Thoracic aorta (tissue), 2 donors: Measurements from ENCODE around the gene RNF150. TPM values are rescaled to one million over a fixed set of nuclear protein-coding genes. Genes with fewer than 3 reads are reported as not detected.

ENCODE experiments used
- ATAC-seq: fragments of 150-250 bp; one replicate; pipeline ENCODE4 v1.8.0; 2017; ENCODE audit warnings: low read depth; ENCODE audit not compliant: insufficient number of reproducible peaks, low FRiP score
- DNase-seq: peaks from one replicate; pipeline ENCODE4 v3.0.0-alpha.2; 2020; ENCODE audit warnings: low spot score
- H3K27ac ChIP-seq, 2 donors: fragments of 200-600 bp; sonication (generic); 1 replicate in 1 of 2; 2 replicates in 1 of 2; pipeline ENCODE4 v1.5.1; 2016; ENCODE audit warnings: mild to moderate bottlenecking in 2 of 2, moderate library complexity in 2 of 2
- H3K27me3 ChIP-seq: fragments of 200-600 bp; sonication (generic); replicated peaks from 2 replicates; pipeline ENCODE4 v1.6.0; 2016; ENCODE audit warnings: mild to moderate bottlenecking; ENCODE audit not compliant: insufficient read depth
- H3K36me3 ChIP-seq: fragments of 200-600 bp; sonication (generic); one replicate; pipeline ENCODE4 v1.5.1; 2016
- H3K4me1 ChIP-seq, 2 donors: fragments of 200-600 bp; sonication (generic); 1 replicate in 1 of 2; 2 replicates in 1 of 2; pipeline versions ENCODE4 v1.5.1 to v1.6.0; 2016; ENCODE audit warnings: low read depth in 2 of 2, mild to moderate bottlenecking in 1 of 2; ENCODE audit not compliant: control insufficient read depth in 1 of 2
- H3K4me3 ChIP-seq: fragments of 200-600 bp; sonication (generic); 2 replicates; pipeline ENCODE4 v1.5.1; 2016; ENCODE audit warnings: mild to moderate bottlenecking
- H3K9me3 ChIP-seq: fragments of 200-600 bp; sonication (generic); 2 replicates; pipeline ENCODE4 v1.5.1; 2016
- total RNA-seq, 2 donors: library from RNA; depleted of rRNA; stranded (reverse); fragments of >200 nt; gene quantifications; one replicate each; pipeline versions ENCODE4 v1.1.0 to v1.2.3, GENCODE V29; 2016
- TF ChIP-seq, protein P1 (sequence below): fragments of 200-600 bp; sonication (generic); IDR thresholded peaks from one replicate; pipeline ENCODE4 v1.5.1; 2019; ENCODE audit warnings: antibody characterized with exemption

The RNF150 gene
- total RNA-seq, 2 donors from 2014 or later = 9.7 to 11.6 TPM

DNA sequence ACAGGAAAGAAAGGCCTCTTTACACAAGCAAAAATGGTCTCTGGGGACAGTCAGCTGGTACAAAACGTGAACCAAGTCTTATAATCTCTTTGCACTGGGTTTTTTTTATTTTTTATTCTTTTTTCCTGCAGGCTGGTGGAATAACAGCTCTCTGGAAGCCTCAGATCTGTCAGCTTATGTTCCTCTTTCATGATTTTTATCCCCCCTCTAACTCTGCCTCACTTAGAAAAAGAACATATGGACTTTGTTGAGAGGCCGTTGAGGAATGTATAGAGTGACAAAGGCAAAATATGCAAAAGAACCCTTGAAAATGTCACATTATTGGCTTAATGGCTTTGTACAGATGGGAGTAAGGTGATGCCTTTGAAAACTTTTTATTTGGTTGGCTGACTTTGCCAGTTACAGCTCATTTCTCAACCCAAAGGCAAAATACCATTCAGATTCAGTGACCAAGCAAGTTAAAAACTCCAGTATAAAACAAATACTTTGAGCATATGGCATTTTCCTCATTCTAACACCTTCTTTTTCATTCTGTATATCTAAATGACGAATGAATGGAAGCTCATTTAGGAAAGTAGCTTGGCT, 111.1 kb downstream of the RNF150 start:
- Histone ChIP-seq H3K27me3 (no peaks in the 10 kb centered on the region), H3K27ac (peak overlapping the region; percentile 24 to 51)

DNA sequence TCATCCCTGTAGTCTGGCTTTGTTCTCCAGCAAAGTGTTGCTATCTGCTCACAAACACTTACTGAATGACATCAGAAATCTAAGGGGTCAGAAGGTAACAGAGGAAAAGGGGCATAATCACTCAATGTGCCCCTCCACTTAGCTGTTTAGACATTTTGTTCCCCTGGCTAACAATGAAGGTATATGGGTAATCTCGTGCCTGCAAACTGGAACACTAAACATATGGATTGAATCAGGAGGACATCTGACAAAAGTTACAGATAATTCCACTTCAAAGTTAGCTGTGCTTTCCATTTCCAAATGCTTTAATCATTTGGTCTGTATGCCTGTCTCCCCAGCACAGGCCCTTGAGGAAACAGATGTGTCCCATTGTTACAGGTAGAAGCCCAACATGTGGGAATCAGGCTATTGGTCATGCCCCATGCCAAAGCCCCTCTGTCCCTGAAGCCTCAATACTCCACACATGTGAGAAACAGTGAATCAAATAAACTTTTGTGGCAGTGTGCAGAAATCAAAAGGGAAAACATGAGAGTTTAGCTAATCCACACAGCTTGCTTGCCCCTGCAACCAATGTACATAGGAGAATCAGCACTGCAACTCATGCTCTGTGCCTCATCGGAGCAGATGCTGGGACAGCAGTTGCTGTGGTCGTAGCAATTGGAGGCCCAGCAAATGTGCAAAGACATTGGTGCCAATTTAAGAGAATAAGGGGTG, 111.7 kb downstream of the RNF150 start:
- DNase-seq = no peak
- no peak for ATAC-seq
- Histone ChIP-seq H3K4me1 (peaks cover 4 to 31% of the 10 kb centered on the region in 2 donors), H3K36me3 (no peaks in the 10 kb centered on the region), H3K9me3 (no peaks in the 10 kb centered on the region), H3K4me3 (no peak overlapping the region), H3K27ac (peak overlapping the region; percentile 24 to 51), H3K27me3 (no peaks in the 10 kb centered on the region)
- TF ChIP-seq, protein P1, sequence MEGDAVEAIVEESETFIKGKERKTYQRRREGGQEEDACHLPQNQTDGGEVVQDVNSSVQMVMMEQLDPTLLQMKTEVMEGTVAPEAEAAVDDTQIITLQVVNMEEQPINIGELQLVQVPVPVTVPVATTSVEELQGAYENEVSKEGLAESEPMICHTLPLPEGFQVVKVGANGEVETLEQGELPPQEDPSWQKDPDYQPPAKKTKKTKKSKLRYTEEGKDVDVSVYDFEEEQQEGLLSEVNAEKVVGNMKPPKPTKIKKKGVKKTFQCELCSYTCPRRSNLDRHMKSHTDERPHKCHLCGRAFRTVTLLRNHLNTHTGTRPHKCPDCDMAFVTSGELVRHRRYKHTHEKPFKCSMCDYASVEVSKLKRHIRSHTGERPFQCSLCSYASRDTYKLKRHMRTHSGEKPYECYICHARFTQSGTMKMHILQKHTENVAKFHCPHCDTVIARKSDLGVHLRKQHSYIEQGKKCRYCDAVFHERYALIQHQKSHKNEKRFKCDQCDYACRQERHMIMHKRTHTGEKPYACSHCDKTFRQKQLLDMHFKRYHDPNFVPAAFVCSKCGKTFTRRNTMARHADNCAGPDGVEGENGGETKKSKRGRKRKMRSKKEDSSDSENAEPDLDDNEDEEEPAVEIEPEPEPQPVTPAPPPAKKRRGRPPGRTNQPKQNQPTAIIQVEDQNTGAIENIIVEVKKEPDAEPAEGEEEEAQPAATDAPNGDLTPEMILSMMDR = no peak

More for the DNA sequence above, 111.1 kb downstream of the RNF150 start:
- ATAC-seq (no peak), DNase-seq (no peak)
- Histone ChIP-seq H3K9me3 (no peaks in the 10 kb centered on the region), H3K36me3 (no peaks in the 10 kb centered on the region), H3K4me3 (no peak overlapping the region), H3K4me1 (peaks cover 4 to 31% of the 10 kb centered on the region in 2 donors)
- TF ChIP-seq, protein P1 = no peak

DNA sequence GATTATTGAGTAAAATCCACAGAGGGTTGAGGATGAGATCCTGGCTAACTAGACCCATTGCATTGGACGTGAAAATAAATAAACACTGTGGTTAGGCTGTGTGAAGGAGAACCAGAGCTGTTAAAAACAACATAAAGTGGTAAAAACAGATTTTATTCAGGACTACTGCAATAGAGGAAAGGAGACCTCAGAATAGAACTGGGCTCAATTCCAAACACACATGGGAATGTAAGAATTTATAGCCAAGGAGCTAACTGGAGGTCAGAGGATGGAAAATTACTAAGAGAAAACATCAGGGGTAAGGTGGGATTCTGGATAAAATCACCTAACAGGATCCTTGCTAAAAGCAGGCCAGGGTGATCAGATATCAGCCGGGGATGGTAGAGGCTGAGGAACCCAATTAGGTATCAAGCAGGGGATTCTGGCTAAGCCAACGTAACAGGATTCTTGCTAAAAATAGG, 112.4 kb downstream of the RNF150 start:
- TF ChIP-seq, protein P1 = no peak
- no peak for DNase-seq
- H3K4me3 ChIP-seq = no peak overlapping the region
- H3K27ac ChIP-seq = peak overlapping the region; percentile 24 to 51
- H3K9me3 ChIP-seq = no peaks in the 10 kb centered on the region
- no peaks in the 10 kb centered on the region for H3K36me3 ChIP-seq
- ATAC-seq = peak; percentile 6
- H3K27me3 ChIP-seq = no peaks in the 10 kb centered on the region
- peaks cover 4 to 31% of the 10 kb centered on the region in 2 donors for H3K4me1 ChIP-seq

DNA sequence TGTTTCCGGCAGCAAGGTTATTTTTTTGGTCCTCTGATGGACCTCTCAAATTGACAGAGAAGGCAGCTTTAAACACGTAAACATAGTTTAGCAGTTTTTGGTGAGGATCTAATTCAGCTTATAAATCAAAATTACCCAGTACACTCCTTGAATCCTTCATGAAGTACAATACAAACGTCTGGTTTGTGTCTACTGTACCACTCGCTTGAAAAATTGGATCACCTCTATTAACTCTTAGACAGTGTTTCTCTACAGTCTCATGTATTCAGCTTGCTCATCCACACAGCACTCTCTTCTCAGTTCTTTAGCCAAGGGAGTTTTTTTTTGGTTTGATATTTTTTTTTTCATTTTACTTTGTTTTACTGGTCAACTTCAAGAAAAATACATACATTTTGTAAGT, 113.5 kb downstream of the RNF150 start:
- ATAC-seq (no peak), DNase-seq (no peak)
- TF ChIP-seq, protein P1 = no peak
- H3K4me3 ChIP-seq = no peak overlapping the region
- H3K4me1 ChIP-seq = peaks cover 4 to 31% of the 10 kb centered on the region in 2 donors
- H3K27me3 ChIP-seq = no peaks in the 10 kb centered on the region
- no peaks in the 10 kb centered on the region for H3K9me3 ChIP-seq
- H3K36me3 ChIP-seq = no peaks in the 10 kb centered on the region
- H3K27ac ChIP-seq = peak overlapping the region in 1 of 2 donors; percentile 51

DNA sequence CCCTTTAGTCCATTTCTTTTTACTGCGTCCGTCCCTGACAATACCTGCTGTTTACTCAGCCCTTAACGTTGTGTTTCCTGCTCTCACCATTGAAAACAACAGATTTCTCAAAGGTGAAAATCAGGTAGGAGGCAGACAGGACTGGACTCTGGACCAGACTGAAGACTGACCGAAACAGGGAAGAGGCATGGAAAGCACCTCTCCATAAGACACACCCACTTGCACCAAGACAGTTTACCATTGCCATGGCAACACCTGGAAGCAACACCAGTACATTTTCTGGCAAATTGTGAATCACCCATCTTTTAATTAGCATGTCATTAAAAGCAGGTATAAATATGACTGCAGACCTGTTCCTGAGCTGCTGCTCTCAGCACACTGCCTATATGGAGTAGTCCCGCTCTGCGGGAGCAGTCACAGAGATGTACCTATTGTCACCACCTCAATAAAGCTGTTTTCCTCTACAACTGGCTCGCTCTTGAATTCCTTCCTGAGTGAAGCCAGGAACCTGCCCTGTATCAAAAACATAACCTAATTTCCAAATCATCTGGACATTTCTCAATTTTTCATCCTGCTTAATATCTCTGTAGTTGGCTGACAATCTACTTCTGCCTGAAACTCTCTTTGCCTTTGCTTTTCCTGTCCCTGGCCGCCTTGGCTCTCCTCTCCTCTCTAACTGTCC, 117.0 kb downstream of the RNF150 start:
- H3K4me3 ChIP-seq = no peak overlapping the region
- H3K27me3 ChIP-seq = no peaks in the 10 kb centered on the region
- H3K9me3 ChIP-seq = no peaks in the 10 kb centered on the region
- H3K4me1 ChIP-seq = peaks cover 0 to 16% of the 10 kb centered on the region in 2 donors
- no peak for DNase-seq
- H3K36me3 ChIP-seq = no peaks in the 10 kb centered on the region
- H3K27ac ChIP-seq = no peak overlapping the region
- no peak for ATAC-seq
- TF ChIP-seq, protein P1 = no peak
